NCI-H1105 treated with DMSO at 0.1 percent for 48 hours (cell line): ENCODE data around the gene EIF3I.

Experiments used
- DNase-seq: peaks from one replicate; lab custom pipeline; 2025; lab: John Stamatoyannopoulos, UW

Gene EIF3I

GRCh38 chr1:32221980-32222755 lies at the start of gene EIF3I, which contains the start of gene TMEM234:
Gene EIF3I (plus strand): TSS chr1:32222407. CDS start chr1:32222442, 35 bp downstream.
Gene TMEM234 (minus strand): TSS chr1:32222353. CDS start chr1:32222322, 31 bp downstream.
- peak; percentile 92 for DNase-seq

GRCh38 chr1:32172621-32173245 lies 49.5 kb upstream of the EIF3I start:
- DNase-seq = no peak

GRCh38 chr1:32178380-32179192 lies 43.6 kb upstream of the EIF3I start:
- no peak for DNase-seq

GRCh38 chr1:32179193-32179442 lies 43.1 kb upstream of the EIF3I start:
- no peak for DNase-seq

- peak; percentile 94 for DNase-seq
Observed at GRCh38 chr1:32179443-32180185, 42.6 kb upstream of the EIF3I start, which contains the start of gene TXLNA. Gene TXLNA (plus strand): TSS chr1:32179675. CDS start chr1:32180346, 671 bp downstream.

GRCh38 chr1:32180186-32181060 lies 41.8 kb upstream of the EIF3I start:
- peak; percentile 22 for DNase-seq

- no peak for DNase-seq
Observed at GRCh38 chr1:32181065-32181464, 41.1 kb upstream of the EIF3I start.

GRCh38 chr1:32181563-32181962 lies 40.6 kb upstream of the EIF3I start:
- DNase-seq = no peak

- DNase-seq = no peak
Observed at GRCh38 chr1:32182060-32182459, 40.1 kb upstream of the EIF3I start.

GRCh38 chr1:32184650-32185049 lies 37.6 kb upstream of the EIF3I start:
- no peak for DNase-seq

- DNase-seq = no peak
Observed at GRCh38 chr1:32186077-32186476, 36.1 kb upstream of the EIF3I start.

- DNase-seq = no peak
Observed at GRCh38 chr1:32186491-32186890, 35.7 kb upstream of the EIF3I start.

GRCh38 chr1:32187850-32188249 lies 34.4 kb upstream of the EIF3I start:
- no peak for DNase-seq

GRCh38 chr1:32192220-32192948 lies 29.8 kb upstream of the EIF3I start:
- no peak for DNase-seq

GRCh38 chr1:32194984-32195383 lies 27.2 kb upstream of the EIF3I start:
- no peak for DNase-seq

- DNase-seq = no peak
Observed at GRCh38 chr1:32195531-32195930, 26.7 kb upstream of the EIF3I start.

- DNase-seq = no peak
Observed at GRCh38 chr1:32195972-32196823, 26.0 kb upstream of the EIF3I start.

- no peak for DNase-seq
Observed at GRCh38 chr1:32197074-32197473, 25.1 kb upstream of the EIF3I start.

- DNase-seq = no peak
Observed at GRCh38 chr1:32197837-32198236, 24.4 kb upstream of the EIF3I start.
